Mucosa of rectum (tissue), 2 donors: Measurements from ENCODE around the gene FGF14.

Experiments
- H3K27ac ChIP-seq, 2 donors: one replicate each; pipeline ENCODE4 v1.7.0; 2013; ENCODE audit warnings: inconsistent platforms in 2 of 2, low read depth in 2 of 2, low read length in 2 of 2
- H3K27me3 ChIP-seq, 2 donors: one replicate each; pipeline ENCODE4 v1.7.0; 2013; ENCODE audit warnings: low read length in 2 of 2; ENCODE audit not compliant: control insufficient read depth in 2 of 2, insufficient read depth in 2 of 2
- H3K36me3 ChIP-seq, 2 donors: one replicate each; pipeline ENCODE4 v1.7.0; 2013; ENCODE audit warnings: low read length in 2 of 2; ENCODE audit not compliant: control insufficient read depth in 2 of 2, insufficient read depth in 2 of 2
- H3K4me1 ChIP-seq, 2 donors: one replicate each; pipeline ENCODE4 v1.7.0; 2013; ENCODE audit warnings: low read length in 2 of 2, mild to moderate bottlenecking in 1 of 2; ENCODE audit not compliant: control insufficient read depth in 2 of 2, insufficient read depth in 2 of 2
- H3K4me3 ChIP-seq, 2 donors: one replicate each; pipeline ENCODE4 v1.7.0; 2013; ENCODE audit warnings: low read length in 2 of 2
- H3K9ac ChIP-seq, 2 donors: one replicate each; pipeline ENCODE4 v1.7.0; 2013; ENCODE audit warnings: low read length in 2 of 2, low read depth in 1 of 2, mild to moderate bottlenecking in 1 of 2
- H3K9me3 ChIP-seq, 2 donors: one replicate each; pipeline ENCODE4 v1.7.0; 2013; ENCODE audit warnings: low read length in 2 of 2; ENCODE audit not compliant: control insufficient read depth in 2 of 2
- donor health status: healthy.
- donor health status: Normal muscosa, but diverticular disease.

The FGF14 gene

GRCh38 chr13:102273111-102273510, 128.7 kb downstream of the FGF14 start:
- no peak overlapping the region for H3K27ac ChIP-seq
- no peaks in the 10 kb centered on the region for H3K36me3 ChIP-seq
- H3K4me1 ChIP-seq = no peaks in the 10 kb centered on the region
- no peaks in the 10 kb centered on the region for H3K9me3 ChIP-seq
- no peak overlapping the region for H3K4me3 ChIP-seq
- H3K27me3 ChIP-seq = no peaks in the 10 kb centered on the region
- H3K9ac ChIP-seq = no peak overlapping the region

GRCh38 chr13:102267191-102267590, 134.7 kb downstream of the FGF14 start:
- Histone ChIP-seq H3K9ac (no peak overlapping the region), H3K4me3 (no peak overlapping the region), H3K36me3 (no peaks in the 10 kb centered on the region), H3K4me1 (no peaks in the 10 kb centered on the region), H3K27ac (no peak overlapping the region), H3K27me3 (no peaks in the 10 kb centered on the region), H3K9me3 (no peaks in the 10 kb centered on the region)

GRCh38 chr13:102261809-102262208, 140.0 kb downstream of the FGF14 start:
- Histone ChIP-seq H3K9me3 (no peaks in the 10 kb centered on the region), H3K27me3 (no peaks in the 10 kb centered on the region), H3K36me3 (no peaks in the 10 kb centered on the region), H3K9ac (no peak overlapping the region), H3K4me3 (no peak overlapping the region), H3K27ac (no peak overlapping the region), H3K4me1 (no peaks in the 10 kb centered on the region)

GRCh38 chr13:102261316-102261715, 140.5 kb downstream of the FGF14 start:
- Histone ChIP-seq H3K27me3 (no peaks in the 10 kb centered on the region), H3K4me1 (no peaks in the 10 kb centered on the region), H3K9ac (no peak overlapping the region), H3K9me3 (no peaks in the 10 kb centered on the region), H3K27ac (no peak overlapping the region), H3K36me3 (no peaks in the 10 kb centered on the region), H3K4me3 (no peak overlapping the region)

GRCh38 chr13:102260256-102260655, 141.6 kb downstream of the FGF14 start:
- no peaks in the 10 kb centered on the region for H3K9me3 ChIP-seq
- no peak overlapping the region for H3K27ac ChIP-seq
- no peaks in the 10 kb centered on the region for H3K27me3 ChIP-seq
- no peaks in the 10 kb centered on the region for H3K36me3 ChIP-seq
- no peaks in the 10 kb centered on the region for H3K4me1 ChIP-seq
- H3K4me3 ChIP-seq = no peak overlapping the region
- H3K9ac ChIP-seq = no peak overlapping the region

- no peak overlapping the region for H3K27ac ChIP-seq
- no peak overlapping the region for H3K9ac ChIP-seq
- no peaks in the 10 kb centered on the region for H3K36me3 ChIP-seq
- no peaks in the 10 kb centered on the region for H3K4me1 ChIP-seq
- H3K4me3 ChIP-seq = no peak overlapping the region
- H3K9me3 ChIP-seq = no peaks in the 10 kb centered on the region
- no peaks in the 10 kb centered on the region for H3K27me3 ChIP-seq
Observed at GRCh38 chr13:102255409-102255808, 146.4 kb downstream of the FGF14 start.

GRCh38 chr13:102251817-102252216, 150.0 kb downstream of the FGF14 start:
- no peaks in the 10 kb centered on the region for H3K4me1 ChIP-seq
- no peaks in the 10 kb centered on the region for H3K9me3 ChIP-seq
- H3K27me3 ChIP-seq = no peaks in the 10 kb centered on the region
- no peak overlapping the region for H3K27ac ChIP-seq
- no peak overlapping the region for H3K4me3 ChIP-seq
- no peak overlapping the region for H3K9ac ChIP-seq
- no peaks in the 10 kb centered on the region for H3K36me3 ChIP-seq

- Histone ChIP-seq H3K27ac (no peak overlapping the region), H3K4me3 (no peak overlapping the region), H3K36me3 (no peaks in the 10 kb centered on the region), H3K9ac (no peak overlapping the region), H3K9me3 (no peaks in the 10 kb centered on the region), H3K27me3 (no peaks in the 10 kb centered on the region), H3K4me1 (no peaks in the 10 kb centered on the region)
Observed at GRCh38 chr13:102250448-102250847, 151.4 kb downstream of the FGF14 start.

GRCh38 chr13:102244607-102245227, 157.1 kb downstream of the FGF14 start:
- no peak overlapping the region for H3K4me3 ChIP-seq
- H3K27me3 ChIP-seq = no peaks in the 10 kb centered on the region
- H3K9me3 ChIP-seq = no peaks in the 10 kb centered on the region
- no peaks in the 10 kb centered on the region for H3K4me1 ChIP-seq
- H3K9ac ChIP-seq = no peak overlapping the region
- no peak overlapping the region for H3K27ac ChIP-seq
- H3K36me3 ChIP-seq = no peaks in the 10 kb centered on the region

- Histone ChIP-seq H3K9me3 (no peaks in the 10 kb centered on the region), H3K27ac (no peak overlapping the region), H3K36me3 (no peaks in the 10 kb centered on the region), H3K4me3 (no peak overlapping the region), H3K4me1 (no peaks in the 10 kb centered on the region), H3K27me3 (no peaks in the 10 kb centered on the region), H3K9ac (no peak overlapping the region)
Observed at GRCh38 chr13:102240110-102240509, 161.7 kb downstream of the FGF14 start.

- Histone ChIP-seq H3K27ac (no peak overlapping the region), H3K9me3 (no peaks in the 10 kb centered on the region), H3K27me3 (no peaks in the 10 kb centered on the region), H3K36me3 (no peaks in the 10 kb centered on the region), H3K4me3 (no peak overlapping the region), H3K9ac (no peak overlapping the region), H3K4me1 (no peaks in the 10 kb centered on the region)
Observed at GRCh38 chr13:102237230-102237629, 164.6 kb downstream of the FGF14 start.
